CD4-positive, alpha-beta T cell treated with Interleukin-15 for 4 hours (primary cell): ENCODE results near the gene DNAJC22.

Source experiments
- DNase-seq: peaks from one replicate; pipeline ENCODE4 v3.0.0-alpha.2; 2020; ENCODE audit warnings: low spot score

DNAJC22 gene

GRCh38 chr12:49345051-49345824 lies 1.4 kb upstream of the DNAJC22 start:
- no peak for DNase-seq

DNA sequence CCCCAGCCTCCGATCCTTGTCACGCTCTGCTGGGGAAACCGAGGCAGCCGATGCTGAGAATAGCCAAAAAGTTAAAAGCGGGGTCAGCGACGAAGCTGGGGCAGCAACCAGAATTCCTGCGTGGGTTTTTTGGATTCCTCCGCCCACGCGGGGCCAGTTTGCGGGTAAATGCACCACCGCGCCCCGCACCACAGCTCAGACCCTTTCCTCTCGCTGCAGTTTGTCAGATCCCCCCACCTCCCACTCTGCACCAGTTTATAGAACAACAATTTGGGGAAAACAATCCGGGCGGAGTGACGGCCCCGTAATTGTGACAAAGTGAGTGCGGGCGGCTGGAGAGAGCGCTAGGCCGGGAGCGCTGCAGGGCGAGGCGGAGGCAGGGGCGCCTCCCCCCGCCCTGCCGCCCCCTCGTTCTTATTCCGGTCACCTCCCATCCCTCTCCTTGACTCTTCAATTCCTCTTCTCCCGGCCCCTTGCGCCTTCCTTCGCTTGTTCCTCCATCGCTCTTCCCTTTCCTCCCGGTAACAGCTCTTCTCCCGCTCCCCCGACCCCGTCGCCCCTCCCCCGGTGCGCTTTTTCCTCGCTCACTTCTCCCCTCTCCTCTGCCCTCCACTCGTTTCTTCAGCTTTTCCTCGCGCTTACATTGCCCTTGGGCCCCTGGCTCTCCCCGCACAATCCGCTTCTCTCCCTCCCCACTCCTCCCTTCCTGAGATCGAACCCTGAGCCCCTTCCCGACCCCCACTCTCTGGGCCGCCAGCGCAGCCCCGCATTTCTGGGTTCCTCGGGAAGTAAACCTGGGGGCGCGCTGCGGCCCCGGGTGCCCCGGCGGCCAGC lies 646 bp upstream of the DNAJC22 start:
- DNase-seq: no peak

GRCh38 chr12:49347311-49348193 lies 864 bp downstream of the DNAJC22 start:
- DNase-seq: peak; percentile 76

DNA sequence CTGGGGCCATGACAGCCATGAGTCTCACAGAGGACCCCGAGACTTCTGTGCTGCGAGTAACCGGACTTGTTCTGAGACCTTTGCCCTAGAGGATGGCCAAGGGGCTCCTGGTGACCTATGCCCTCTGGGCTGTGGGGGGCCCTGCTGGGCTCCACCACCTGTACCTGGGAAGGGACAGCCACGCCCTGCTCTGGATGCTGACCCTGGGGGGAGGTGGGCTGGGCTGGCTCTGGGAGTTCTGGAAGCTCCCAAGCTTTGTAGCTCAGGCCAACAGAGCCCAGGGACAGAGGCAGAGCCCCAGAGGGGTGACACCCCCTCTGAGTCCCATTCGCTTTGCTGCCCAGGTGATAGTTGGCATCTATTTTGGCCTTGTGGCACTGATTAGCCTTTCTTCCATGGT lies 2.1 kb downstream of the DNAJC22 start:
- DNase-seq: no peak

- no peak for DNase-seq
Observed at GRCh38 chr12:49349266-49349665, 2.6 kb downstream of the DNAJC22 start.

GRCh38 chr12:49352351-49352750 lies 5.7 kb downstream of the DNAJC22 start:
- no peak for DNase-seq

- no peak for DNase-seq
Observed at GRCh38 chr12:49355913-49356312, 9.2 kb downstream of the DNAJC22 start.

DNA sequence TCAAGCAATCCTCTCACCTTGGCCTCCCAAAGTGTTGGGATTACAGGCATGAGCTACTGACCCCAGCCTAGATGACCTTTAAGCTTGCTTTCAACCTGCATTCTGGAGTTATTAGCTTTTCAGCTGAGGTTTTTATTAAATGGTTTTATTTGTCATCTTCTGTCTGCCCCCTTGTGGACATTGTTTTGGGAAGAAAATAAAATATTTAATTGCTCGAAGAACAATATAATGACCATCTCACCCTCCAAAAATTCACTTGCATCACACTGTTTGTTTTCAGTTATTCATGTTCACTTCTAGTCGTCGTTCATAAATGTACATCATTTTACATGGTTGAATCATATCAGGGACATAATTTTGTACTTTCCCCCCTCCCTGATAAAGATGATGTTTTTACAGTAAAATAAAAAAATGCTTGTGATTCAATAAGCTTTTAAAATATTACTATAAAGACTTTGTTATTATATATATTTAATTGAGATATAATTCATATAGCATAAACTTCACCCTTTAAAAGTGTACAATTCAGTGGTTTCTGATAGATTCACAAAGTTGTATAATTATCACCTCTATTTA lies 10.5 kb downstream of the DNAJC22 start:
- peak; percentile 23 for DNase-seq

GRCh38 chr12:49358483-49359141 lies 11.9 kb downstream of the DNAJC22 start:
- DNase-seq: peak; percentile 67

GRCh38 chr12:49359671-49360070 lies 13.0 kb downstream of the DNAJC22 start:
- DNase-seq: no peak

- no peak for DNase-seq
Observed at GRCh38 chr12:49362077-49362476, 15.4 kb downstream of the DNAJC22 start.

GRCh38 chr12:49364989-49365388 lies 18.3 kb downstream of the DNAJC22 start:
- no peak for DNase-seq

- no peak for DNase-seq
Observed at GRCh38 chr12:49365542-49365941, 18.9 kb downstream of the DNAJC22 start.

DNA sequence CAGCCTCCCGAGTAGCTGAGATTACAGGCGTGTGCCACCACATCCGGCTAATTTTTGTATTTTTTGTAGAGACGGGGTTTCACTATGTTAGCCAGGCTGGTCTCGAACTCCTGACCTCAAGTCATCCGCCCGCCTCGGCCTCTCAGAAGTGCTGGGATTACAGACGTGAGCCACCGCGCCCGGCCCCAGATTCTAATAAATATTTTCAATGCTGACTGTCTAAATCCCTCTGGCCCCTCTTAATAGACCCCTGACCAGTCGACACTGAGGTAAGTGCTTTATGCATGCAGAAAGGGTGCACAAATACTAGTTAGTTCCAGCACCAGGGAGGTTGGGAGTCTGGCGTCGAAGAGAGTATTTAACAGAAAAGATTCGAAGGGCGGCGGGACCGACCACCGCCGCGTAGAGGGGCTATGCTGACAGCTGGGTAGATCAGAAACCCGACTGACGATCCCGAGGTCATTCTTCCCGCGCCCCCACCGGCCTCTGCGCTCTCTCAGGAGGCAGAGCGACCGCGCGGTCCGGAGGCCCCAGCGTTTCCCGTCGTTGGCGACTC lies 19.5 kb downstream of the DNAJC22 start:
- DNase-seq: no peak

- peak; percentile 82 for DNase-seq
Observed at GRCh38 chr12:49366652-49367380, 20.1 kb downstream of the DNAJC22 start.

GRCh38 chr12:49367381-49368239 lies 20.9 kb downstream of the DNAJC22 start, which contains the start of gene SPATS2:
Gene SPATS2, plus strand, starts transcription at chr12:49367462. Its CDS starts 93,551 bp downstream, at chr12:49461013.
- DNase-seq: no peak

DNA sequence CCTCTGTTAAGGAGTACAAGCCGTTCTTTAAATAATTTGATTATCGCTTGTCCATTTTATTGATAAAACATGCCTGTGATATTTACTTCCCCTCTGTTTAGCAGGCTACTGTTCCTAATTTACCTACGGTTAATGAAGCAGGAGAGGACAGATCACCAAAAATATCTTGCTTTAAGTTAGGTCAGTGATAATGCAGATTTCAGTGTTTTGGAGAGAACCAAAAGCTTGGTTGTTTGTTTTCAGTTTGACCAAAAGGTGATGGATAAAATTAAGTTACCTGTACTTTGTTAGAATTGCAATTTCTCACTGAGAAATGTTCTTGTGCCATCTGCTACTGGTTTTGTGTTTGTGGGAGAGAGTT lies 21.5 kb downstream of the DNAJC22 start:
- no peak for DNase-seq

- DNase-seq: no peak
Observed at GRCh38 chr12:49369411-49370145, 22.9 kb downstream of the DNAJC22 start.

- DNase-seq: no peak
Observed at GRCh38 chr12:49370539-49370938, 23.9 kb downstream of the DNAJC22 start.
